Measurements from ENCODE around the gene MMAA.
"Not testable (repeated sequence)": the region's sequence is repeated elsewhere in the genome, so short reads cannot be mapped to it uniquely, and the experiment has no call there.

MMAA gene

GRCh38 chr4:145635630-145636029 is 16.4 kb downstream of the MMAA start:
- DNase-seq, result no peak

DNA sequence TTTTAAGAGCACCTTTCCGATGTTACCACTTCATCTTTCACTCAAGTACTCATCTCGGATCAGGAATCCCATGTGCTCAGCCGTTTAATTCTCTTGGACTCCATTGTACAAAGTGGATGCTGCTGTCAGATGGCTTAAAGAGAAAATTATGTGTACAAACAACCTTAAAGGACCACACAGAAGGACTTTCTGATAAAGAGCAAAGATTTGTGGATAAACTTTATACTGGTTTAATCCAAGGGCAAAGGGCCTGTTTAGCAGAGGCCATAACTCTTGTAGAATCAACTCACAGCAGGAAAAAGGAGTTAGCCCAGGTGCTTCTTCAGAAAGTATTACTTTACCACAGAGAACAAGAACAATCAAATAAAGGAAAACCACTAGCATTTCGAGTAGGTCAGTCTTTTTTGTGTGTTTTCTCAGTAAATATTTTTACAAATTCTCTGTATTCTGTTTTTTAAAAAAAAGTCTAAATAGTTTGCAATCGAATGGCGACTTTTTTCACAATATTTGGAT is 20.1 kb downstream of the MMAA start:
- no peak for DNase-seq

DNA sequence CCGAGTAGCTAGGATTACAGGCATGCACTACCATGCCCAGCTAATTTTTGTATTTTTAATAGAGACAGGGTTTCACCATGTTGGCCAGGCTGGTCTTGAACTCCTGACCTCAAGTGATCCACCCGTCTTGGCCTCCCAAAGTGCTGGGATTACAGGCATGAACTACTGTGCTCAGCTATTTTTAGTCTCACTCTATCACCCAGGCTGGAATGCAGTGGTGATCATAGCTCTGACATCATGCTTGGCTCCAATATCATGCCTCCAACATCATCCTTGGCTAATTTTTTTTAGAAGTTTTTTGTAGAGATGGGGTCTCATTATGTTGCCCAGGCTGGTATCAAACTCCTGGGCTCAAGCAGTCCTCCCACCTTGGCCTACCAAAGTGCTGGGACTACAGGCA is 21.1 kb downstream of the MMAA start:
- not testable (repeated sequence) for DNase-seq

GRCh38 chr4:145643295-145643694 is 24.1 kb downstream of the MMAA start:
- DNase-seq, result no peak

GRCh38 chr4:145644699-145645098 is 25.5 kb downstream of the MMAA start:
- no peak for DNase-seq

DNA sequence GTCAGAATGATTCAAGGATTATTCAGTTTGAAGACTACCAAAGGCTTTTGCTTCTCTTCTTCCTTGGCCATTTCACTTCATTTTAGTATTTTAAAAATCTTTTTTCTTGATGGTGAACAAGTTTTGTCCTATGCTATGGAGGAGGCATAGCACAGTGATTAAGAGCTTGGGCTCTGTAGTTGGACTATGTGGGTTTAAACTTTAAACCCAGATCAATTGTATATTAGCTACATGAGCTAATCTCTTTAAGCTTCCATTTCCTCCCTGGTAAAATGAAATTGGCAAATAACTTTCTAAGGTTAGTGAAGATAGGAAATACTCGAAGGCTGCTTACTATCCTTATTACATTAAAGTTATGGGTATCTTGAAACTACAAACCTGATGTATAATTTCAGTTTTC is 37.0 kb downstream of the MMAA start:
- no peak for DNase-seq

DNA sequence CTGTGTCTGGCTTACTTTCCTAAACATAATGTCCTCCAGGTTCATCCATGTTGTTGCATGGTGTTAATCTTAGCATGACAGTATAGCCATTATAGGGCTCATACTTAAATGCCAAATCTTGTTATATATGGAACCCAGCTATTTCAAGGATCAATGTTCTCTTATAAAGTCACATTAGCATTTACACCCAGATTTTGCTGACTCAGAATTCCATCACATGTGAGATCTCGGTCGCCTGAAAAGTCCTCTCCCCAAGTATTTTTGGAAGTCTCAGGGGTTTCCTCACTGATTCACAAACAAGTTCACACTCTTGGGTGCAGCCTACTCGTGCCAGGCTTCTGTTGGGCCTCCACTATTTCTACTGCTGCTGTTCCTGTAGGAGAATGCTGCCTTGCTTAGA is 40.9 kb downstream of the MMAA start:
- no peak for DNase-seq

DNA sequence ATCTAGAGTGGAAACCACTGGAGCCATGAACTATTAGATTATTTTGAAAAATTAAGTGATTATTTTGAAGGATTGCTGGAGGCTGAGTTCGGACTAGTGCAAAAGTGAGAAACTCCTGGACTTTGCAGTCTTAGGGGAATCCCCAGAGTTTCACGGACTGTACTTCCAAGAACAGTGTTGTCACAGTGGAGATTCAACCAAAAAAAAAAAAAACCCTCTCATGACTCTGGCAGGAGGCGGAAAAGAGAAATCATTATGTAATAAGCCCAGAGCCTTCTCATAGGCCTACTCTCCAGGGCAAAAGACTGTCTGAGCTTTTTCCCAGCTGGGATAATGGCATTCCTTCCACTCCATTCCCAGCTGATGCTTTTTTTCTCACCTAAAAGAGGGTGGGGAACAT is 44.0 kb downstream of the MMAA start:
- DNase-seq, result no peak

DNA sequence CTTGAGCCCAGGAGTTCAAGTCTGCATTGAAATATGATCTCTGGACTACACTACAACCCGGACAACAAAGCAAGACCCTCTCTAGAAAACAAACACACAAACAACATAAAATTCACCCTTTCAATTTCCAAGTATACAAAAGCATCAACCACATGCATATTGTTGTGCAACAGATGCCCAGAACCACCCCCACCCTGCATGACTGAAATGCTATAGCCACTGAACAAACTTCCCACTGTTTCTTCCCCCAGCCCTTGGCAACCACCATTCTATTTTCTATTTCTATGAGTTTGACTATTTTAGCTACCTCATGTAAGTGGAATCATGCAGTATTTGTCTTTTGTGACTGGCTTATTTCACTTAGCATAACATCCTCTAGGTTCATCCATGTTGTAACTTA is 46.6 kb downstream of the MMAA start:
- no peak for DNase-seq

GRCh38 chr4:145670422-145670821 is 51.2 kb downstream of the MMAA start:
- no peak for DNase-seq

- no peak for DNase-seq
These were observed 60.3 kb downstream of the MMAA start for GRCh38 chr4:145679520-145679919.

DNA sequence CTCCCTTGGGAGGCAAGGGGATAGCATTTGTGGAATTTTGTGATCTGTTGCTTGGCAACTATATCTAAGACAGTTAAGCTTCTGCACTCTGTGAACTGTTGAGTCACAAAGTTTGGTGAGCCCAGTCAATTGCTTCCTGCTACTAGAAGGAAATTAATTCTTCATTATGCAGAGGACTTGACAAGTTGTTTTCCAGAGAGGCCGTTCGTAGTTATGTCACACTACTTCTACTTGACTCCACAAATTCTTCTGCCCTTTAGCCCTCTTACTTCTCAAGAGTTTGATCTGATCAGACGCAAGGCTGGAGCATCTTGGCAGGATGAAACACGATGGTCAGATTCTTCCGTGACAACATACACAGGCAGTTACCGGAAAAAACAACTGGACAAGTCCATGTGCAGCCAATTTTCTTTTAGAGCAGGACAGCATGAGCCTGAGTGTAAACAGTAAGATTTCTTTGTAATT is 60.8 kb downstream of the MMAA start, which contains the start of gene C4orf51:
TSS of gene C4orf51 (plus strand) at position 156 of the 465 bp plus-strand sequence. CDS start at position 214, 58 bp downstream.
- no peak for DNase-seq

- DNase-seq, result no peak
These were observed 61.7 kb downstream of the MMAA start for GRCh38 chr4:145680902-145681301.

GRCh38 chr4:145681518-145681917 is 62.3 kb downstream of the MMAA start:
- no peak for DNase-seq

DNA sequence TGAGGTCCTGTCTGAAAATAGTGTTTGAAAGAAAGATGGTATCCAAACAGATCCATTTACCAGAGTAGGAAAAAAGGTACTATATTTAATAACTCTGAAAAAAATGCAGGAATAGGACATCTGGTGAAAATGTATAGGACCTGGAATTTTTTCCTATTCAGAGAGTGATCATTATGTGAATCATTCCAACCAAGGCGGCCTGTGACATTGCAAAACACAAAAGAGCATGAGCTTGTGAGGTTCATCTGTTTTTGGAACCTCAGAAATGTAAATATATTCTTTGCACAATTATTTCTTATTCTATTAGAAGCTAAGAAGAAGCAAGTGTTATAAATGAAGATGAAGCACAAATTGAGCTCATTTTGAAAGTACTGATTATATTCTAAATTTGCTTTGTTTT is 62.8 kb downstream of the MMAA start:
- DNase-seq, result no peak

GRCh38 chr4:145686991-145687390 is 67.8 kb downstream of the MMAA start:
- no peak for DNase-seq

DNA sequence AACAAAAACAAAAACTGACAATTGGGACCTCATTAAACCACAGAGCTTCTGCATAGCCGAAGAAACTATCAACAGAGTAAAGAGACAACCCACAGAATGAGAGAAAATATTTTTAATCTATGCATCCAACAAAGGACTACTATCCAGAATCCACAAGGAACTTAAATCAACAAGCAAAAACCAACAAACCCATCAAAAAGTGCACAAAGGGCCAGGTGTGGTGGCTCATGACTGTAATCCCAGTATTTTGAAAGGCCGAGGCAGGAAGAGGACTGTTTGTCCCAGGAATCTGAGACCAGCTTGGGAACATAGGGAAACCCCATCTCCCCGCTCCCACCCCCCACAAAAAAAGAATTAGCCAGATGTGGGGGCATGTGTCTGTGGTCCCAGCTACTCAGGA is 71.4 kb downstream of the MMAA start:
- no peak for DNase-seq

DNA sequence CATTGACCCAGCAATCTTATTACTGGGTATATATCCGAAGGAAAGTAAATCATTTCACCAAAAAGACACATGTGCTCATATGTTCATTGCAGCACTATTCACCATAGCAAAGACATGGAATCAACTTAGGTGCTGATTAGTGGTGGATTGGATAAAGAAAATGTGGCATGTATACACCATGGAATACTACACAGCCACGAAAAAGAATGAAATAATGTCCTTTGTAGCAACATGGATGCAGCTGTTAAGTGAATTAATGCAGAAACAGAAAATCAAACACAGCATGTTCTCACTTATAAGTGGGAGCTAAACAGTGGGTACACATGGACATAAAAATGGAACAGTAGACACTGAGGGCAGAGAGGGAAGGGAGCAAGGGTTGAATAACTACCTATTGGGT is 72.2 kb downstream of the MMAA start:
- not testable (repeated sequence) for DNase-seq

GRCh38 chr4:145694929-145695328 is 75.7 kb downstream of the MMAA start:
- no peak for DNase-seq

- no peak for DNase-seq
These were observed 78.1 kb downstream of the MMAA start for GRCh38 chr4:145697332-145697731.

DNA sequence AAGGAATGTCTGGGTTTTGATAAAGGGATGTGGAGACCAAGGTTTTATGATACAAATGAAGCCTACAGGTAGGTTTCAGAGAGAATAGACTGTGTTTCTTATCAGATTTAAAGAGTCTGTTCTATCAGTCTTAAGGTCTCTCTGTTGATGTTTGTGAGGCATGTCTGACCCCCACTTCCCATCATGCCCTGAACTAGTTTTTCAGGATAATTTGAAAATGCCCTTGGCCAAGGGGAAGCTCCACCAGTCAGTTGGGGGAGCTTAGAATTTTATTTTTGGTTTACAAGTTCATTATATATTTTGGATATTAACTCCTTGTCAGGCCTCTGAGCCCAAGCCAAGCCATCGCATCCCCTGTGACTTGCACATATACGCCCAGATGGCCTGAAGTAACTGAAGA is 79.3 kb downstream of the MMAA start:
- no peak for DNase-seq

DNA sequence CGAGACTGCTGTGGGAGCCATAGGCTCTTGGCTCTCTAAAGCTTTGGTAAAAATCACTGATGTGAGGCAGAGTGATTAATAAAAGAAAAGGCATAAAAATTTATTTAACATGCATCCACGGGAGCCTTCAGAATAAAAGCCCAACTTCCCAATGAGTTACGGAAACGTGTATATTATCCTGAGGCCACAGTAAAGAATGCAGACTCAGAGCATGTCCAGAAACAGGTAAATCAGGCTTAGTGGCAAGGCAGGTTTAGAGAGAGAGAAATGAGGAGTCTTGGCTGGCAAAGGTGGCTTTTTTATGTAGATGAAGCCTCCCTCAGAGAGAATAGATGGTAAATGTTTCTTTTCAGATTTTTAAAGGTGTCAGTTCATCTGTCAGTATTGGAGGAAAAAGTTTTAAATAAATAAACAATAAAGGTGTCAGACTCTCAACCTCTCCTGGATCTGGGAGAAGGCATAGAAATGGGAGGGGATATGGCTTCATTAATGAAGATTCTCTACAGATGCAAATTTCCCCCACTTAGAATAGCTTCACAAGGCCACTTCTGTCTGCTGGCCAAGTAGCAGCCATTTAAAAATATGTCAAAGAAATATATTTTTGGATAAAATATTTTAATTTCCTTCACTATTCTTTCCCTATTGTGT is 84.8 kb downstream of the MMAA start:
- no peak for DNase-seq

DNA sequence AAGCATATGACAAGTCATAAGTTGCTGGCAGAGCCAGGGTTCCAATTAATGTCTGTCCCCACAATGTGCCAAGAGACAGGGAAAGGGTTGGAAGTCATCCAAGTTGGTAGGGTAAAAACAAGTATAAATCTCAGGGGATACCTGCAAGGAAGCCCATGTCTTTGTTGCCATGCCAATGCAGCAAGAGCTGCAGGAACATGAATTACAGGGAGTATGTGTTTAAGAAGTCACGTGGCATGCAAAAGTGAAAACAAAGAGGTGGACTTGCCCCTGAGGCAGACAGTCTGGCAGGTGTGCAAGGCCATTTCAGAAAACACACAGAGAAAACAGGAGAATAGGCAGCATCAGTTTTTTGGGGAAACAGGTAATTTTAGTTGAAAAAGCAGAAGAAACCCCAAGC is 90.2 kb downstream of the MMAA start:
- no peak for DNase-seq
